ENCODE data around the gene HIVEP1.

DNA sequence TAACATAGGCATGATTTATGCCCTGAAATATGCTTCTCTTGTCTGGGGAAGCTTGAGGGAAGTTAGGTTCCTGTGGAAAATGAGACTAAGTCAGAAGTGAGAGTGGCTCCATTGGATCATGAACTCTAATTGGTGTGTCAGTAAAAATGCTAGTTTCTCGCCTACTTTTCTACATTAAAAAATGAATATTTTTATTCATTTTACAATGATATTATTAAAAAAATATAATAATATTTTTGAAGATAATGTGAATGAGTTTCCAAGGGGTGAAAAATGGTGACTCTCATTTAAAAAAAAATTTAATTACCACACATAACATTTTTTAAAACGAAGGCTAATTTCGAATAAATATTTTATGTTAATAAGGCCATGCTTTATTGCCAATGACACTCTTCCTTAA, 84.2 kb downstream of the HIVEP1 start:
- TF ChIP-seq POLR2A (IDR thresholded peaks at IDR 0.05; ENCODE audit: low read depth, low read length) (no peak), POLR2AphosphoS5 (IDR thresholded peaks at IDR 0.05; ENCODE audit: low read depth, low read length) (no peak)

Data from GM12892 (cell line).